IMR-90 (cell line): ENCODE results near the gene MRPS25. TPM values are rescaled to one million over a fixed set of nuclear protein-coding genes. Genes with fewer than 3 reads are reported as not detected.

Experiments used
- ATAC-seq: fragments of 200-7000 bp; cut with Tn5 transposase; 2 replicates; pipeline ENCODE4 v1.9.1; 2020; ENCODE audit warnings: low read depth, mild to moderate bottlenecking, moderate library complexity
- BruUV-seq: library from RNA; stranded (reverse); fragments of 400-500 nt; replicated peaks from 2 replicates; lab custom pipeline; 2021; lab: Mats Ljungman, UMichigan
- CTCF ChIA-PET: fragments of 300-600 bp; formaldehyde crosslinking; extraction: SDS; loops from one replicate; lab custom pipeline; 2021; ENCODE audit warnings: antibody characterized with exemption; lab: Yijun Ruan, JAX
- POLR2A ChIA-PET: fragments of 300-600 bp; sonication (Branson Sonifier 250); formaldehyde crosslinking; loops from one replicate; lab custom pipeline; 2022; ENCODE audit warnings: antibody characterized with exemption; ENCODE audit not compliant: unreplicated experiment; lab: Charles Lee
- DNase-seq: peaks from one replicate; pipeline ENCODE4 v3.0.0; 2013
- H2AFZ ChIP-seq: replicated peaks from 2 replicates; pipeline ENCODE3; 2013; ENCODE audit warnings: low read length, mild to moderate bottlenecking; ENCODE audit not compliant: poor library complexity
- H2AK5ac ChIP-seq: 2 replicates; pipeline ENCODE4 v1.6.1; 2013; ENCODE audit warnings: low read depth, low read length, inconsistent platforms
- H2AK9ac ChIP-seq: replicated peaks from 2 replicates; pipeline ENCODE3; 2013; ENCODE audit warnings: mild to moderate bottlenecking, low read depth, low read length, moderate library complexity; ENCODE audit not compliant: poor library complexity
- H2BK120ac ChIP-seq: 2 replicates; pipeline ENCODE4 v1.6.1; 2013; ENCODE audit warnings: low read depth, low read length, inconsistent platforms
- H2BK15ac ChIP-seq: 3 replicates; pipeline ENCODE4 v1.6.1; 2013; ENCODE audit warnings: low read depth, low read length, inconsistent platforms
- H2BK20ac ChIP-seq: 2 replicates; pipeline ENCODE4 v1.6.1; 2013; ENCODE audit warnings: low read depth, mild to moderate bottlenecking, inconsistent platforms, low read length, moderate library complexity
- H2BK5ac ChIP-seq: 2 replicates; pipeline ENCODE4 v1.6.1; 2013; ENCODE audit warnings: mild to moderate bottlenecking, low read depth, low read length, inconsistent platforms; ENCODE audit not compliant: poor library complexity, severe bottlenecking
- H3K14ac ChIP-seq: replicated peaks from 2 replicates; pipeline ENCODE4 v1.6.1; 2013; ENCODE audit warnings: low read depth, low read length, inconsistent platforms
- H3K18ac ChIP-seq: 2 replicates; pipeline ENCODE4 v1.6.1; 2013; ENCODE audit warnings: low read depth, low read length, control low read depth
- H3K23ac ChIP-seq: 2 replicates; pipeline ENCODE4 v1.6.1; 2013; ENCODE audit warnings: low read depth, low read length, inconsistent platforms
- H3K27ac ChIP-seq: 2 replicates; pipeline ENCODE4 v1.5.1; 2013; ENCODE audit warnings: mild to moderate bottlenecking, control low read depth, low read length; ENCODE audit not compliant: insufficient read depth
- H3K27me3 ChIP-seq: 2 replicates; pipeline ENCODE4 v1.6.1; 2013; ENCODE audit warnings: low read length; ENCODE audit not compliant: control insufficient read depth, insufficient read depth
- H3K36me3 ChIP-seq: 2 replicates; pipeline ENCODE4 v1.6.1; 2013; ENCODE audit warnings: low read length, mixed read lengths; ENCODE audit not compliant: control insufficient read depth, insufficient read depth
- H3K4ac ChIP-seq: 2 replicates; pipeline ENCODE4 v1.6.1; 2013; ENCODE audit warnings: low read depth, low read length, inconsistent platforms
- H3K4me1 ChIP-seq: 2 replicates; pipeline ENCODE4 v1.6.1; 2013; ENCODE audit warnings: low read length, mixed read lengths; ENCODE audit not compliant: control insufficient read depth, insufficient read depth
- H3K4me2 ChIP-seq: 2 replicates; pipeline ENCODE4 v1.6.1; 2013; ENCODE audit warnings: low read depth, mild to moderate bottlenecking, control low read depth, low read length, moderate library complexity
- H3K4me3 ChIP-seq: 2 replicates; pipeline ENCODE4 v1.5.1; 2013; ENCODE audit warnings: low read depth, mild to moderate bottlenecking, control low read depth, low read length, moderate library complexity; ENCODE audit not compliant: insufficient read depth
- H3K56ac ChIP-seq: 2 replicates; pipeline ENCODE4 v1.6.1; 2013; ENCODE audit warnings: low read length, inconsistent platforms; ENCODE audit not compliant: insufficient read depth; ENCODE audit errors: extremely low read depth
- H3K79me1 ChIP-seq, 2 experiments: 2 replicates each; pipeline ENCODE4 v1.6.1; 2013; ENCODE audit warnings: low read length in 2 of 2, inconsistent platforms in 1 of 2, low read depth in 1 of 2
- H3K9ac ChIP-seq: 2 replicates; pipeline ENCODE4 v1.6.1; 2013; ENCODE audit warnings: low read depth, low read length, control low read depth
- H3K9me1 ChIP-seq: 2 replicates; pipeline ENCODE4 v1.6.1; 2013; ENCODE audit warnings: low read length, inconsistent platforms; ENCODE audit not compliant: insufficient read depth
- H3K9me3 ChIP-seq: 2 replicates; pipeline ENCODE4 v1.6.1; 2013; ENCODE audit warnings: low read length; ENCODE audit not compliant: control insufficient read depth, insufficient read depth
- H4K20me1 ChIP-seq: 2 replicates; pipeline ENCODE4 v1.6.1; 2013; ENCODE audit warnings: low read length, inconsistent platforms; ENCODE audit not compliant: insufficient read depth
- H4K5ac ChIP-seq: 2 replicates; pipeline ENCODE4 v1.6.1; 2013; ENCODE audit warnings: mild to moderate bottlenecking, low read depth, low read length, control low read depth
- H4K8ac ChIP-seq, 2 experiments: 2 replicates each; pipeline ENCODE4 v1.6.1; 2013; ENCODE audit warnings: low read depth in 2 of 2, low read length in 2 of 2, control low read depth in 1 of 2, inconsistent platforms in 1 of 2
- H4K91ac ChIP-seq: 2 replicates; pipeline ENCODE4 v1.6.1; 2013; ENCODE audit warnings: low read depth, low read length, inconsistent platforms; ENCODE audit not compliant: insufficient read depth
- BHLHE40 ChIP-seq: fragments of 150-350 bp; IDR thresholded peaks from 2 replicates; pipeline ENCODE4 v1.6.1; 2016; ENCODE audit warnings: mild to moderate bottlenecking, low read depth, low read length
- CEBPB ChIP-seq: IDR thresholded peaks from 2 replicates; pipeline ENCODE4 v1.6.1; 2012; ENCODE audit warnings: low read depth, low read length, improper control_type of control experiment
- CHD1 ChIP-seq: IDR thresholded peaks from 2 replicates; pipeline ENCODE4 v1.6.1; 2012; ENCODE audit warnings: low read depth, low read length, improper control_type of control experiment
- FOS ChIP-seq: fragments of 150-350 bp; IDR thresholded peaks from 2 replicates; pipeline ENCODE4 v1.6.1; 2016; ENCODE audit warnings: low read depth, low read length
- MAFK ChIP-seq: IDR thresholded peaks from 2 replicates; pipeline ENCODE4 v1.6.1; 2012; ENCODE audit warnings: low read depth, low read length, improper control_type of control experiment
- MAZ ChIP-seq: IDR thresholded peaks from 2 replicates; pipeline ENCODE4 v1.6.1; 2012; ENCODE audit warnings: low read depth, mild to moderate bottlenecking, low read length, improper control_type of control experiment, moderate library complexity, borderline replicate concordance
- MXI1 ChIP-seq: IDR thresholded peaks from 2 replicates; pipeline ENCODE4 v1.6.1; 2012; ENCODE audit warnings: low read depth, mild to moderate bottlenecking, low read length, moderate library complexity, borderline replicate concordance
- POLR2A ChIP-seq: IDR thresholded peaks from 2 replicates; pipeline ENCODE4 v1.6.1; 2012; ENCODE audit warnings: mild to moderate bottlenecking, low read depth, low read length
- RAD21 ChIP-seq: IDR thresholded peaks from 2 replicates; pipeline ENCODE4 v1.6.1; 2012; ENCODE audit warnings: low read length, improper control_type of control experiment
- RCOR1 ChIP-seq: IDR thresholded peaks from 2 replicates; pipeline ENCODE4 v1.6.1; 2012; ENCODE audit warnings: mild to moderate bottlenecking, low read length, improper control_type of control experiment; ENCODE audit not compliant: insufficient replicate concordance
- SMC3 ChIP-seq: fragments of 150-350 bp; IDR thresholded peaks from 2 replicates; pipeline ENCODE4 v1.6.1; 2016; ENCODE audit warnings: low read depth, mild to moderate bottlenecking, antibody characterized with exemption, low read length, moderate library complexity
- WGBS, 2 experiments: methylation state at CpG; one replicate each; pipeline versions ENCODE4 v1.1.5 to v1.1.7; 2013; ENCODE audit warnings: missing lambda C conversion rate in 2 of 2; ENCODE audit not compliant: insufficient read length in 1 of 2; ENCODE audit errors: extremely low coverage in 2 of 2; 5-methylcytosine and 5-hydroxymethylcytosine counted together
- dilution Hi-C: fragments of 300-500 bp; cut with HindIII; formaldehyde crosslinking; loops from one replicate; pipeline ENCODE4 v1.14.3; 2018; ENCODE audit warnings: low sequenced_read_pairs; ENCODE audit not compliant: unreplicated experiment
- in situ Hi-C: fragments of 300-500 bp; cut with MboI; formaldehyde crosslinking; loops from 3 replicates; pipeline ENCODE4 v1.14.3; 2019; ENCODE audit warnings: low sequenced_read_pairs, inconsistent platforms, mixed read lengths
- intact Hi-C: fragments of 100-400 bp; cut with micrococcal nuclease; formaldehyde crosslinking; loops from 2 replicates; pipeline ENCODE4 v1.10.0; 2022
- polyA plus RNA-seq, 3 experiments: library from polyadenylated mRNA; depleted of rRNA; stranded (reverse); fragments of >200 nt; gene quantifications; 2 replicates each; pipeline ENCODE4 v1.2.3, GENCODE V29; 2012; ENCODE audit warnings: low replicate concordance in 1 of 3
- total RNA-seq: library from RNA; depleted of rRNA; stranded (reverse); fragments of >200 nt; gene quantifications from 2 replicates; pipeline ENCODE4 v1.2.3, GENCODE V29; 2012
- TF ChIP-seq, protein P1 (sequence below): fragments of 150-350 bp; IDR thresholded peaks from 2 replicates; pipeline ENCODE4 v1.6.1; 2016; ENCODE audit warnings: low read depth, mild to moderate bottlenecking, low read length, moderate library complexity, borderline replicate concordance
- TF ChIP-seq, protein P2 (sequence below): conservative IDR thresholded peaks from 2 replicates; pipeline ENCODE4 v1.5.1; 2012; ENCODE audit warnings: mild to moderate bottlenecking, low read depth, low read length, improper control_type of control experiment

The MRPS25 gene
- total and polyA plus RNA-seq, 2 of the 4 experiments (the other 2 are of a cell fraction): 9.0 to 20.8 TPM

DNA sequence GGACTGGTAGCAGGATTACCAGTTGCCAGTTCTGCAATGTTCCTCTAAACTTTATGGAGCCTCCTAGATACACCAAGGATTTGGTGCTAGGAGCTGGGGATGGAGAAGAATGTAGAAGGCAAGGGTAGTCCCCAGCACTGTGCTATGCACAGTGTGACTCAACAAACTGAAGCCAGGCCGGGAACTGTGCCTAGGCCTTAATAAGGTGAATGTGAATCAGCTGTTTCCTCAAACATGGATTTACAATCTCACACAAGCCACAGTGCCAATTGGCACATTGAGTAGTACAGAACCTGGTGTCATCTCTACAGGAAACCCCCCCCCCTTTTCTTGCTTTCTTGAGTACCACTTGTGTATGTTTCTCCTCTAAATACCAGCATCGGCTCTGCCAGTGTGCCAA is 32.5 kb downstream of the MRPS25 start:
- DNase-seq (no peak), ATAC-seq (no peak)
- Histone ChIP-seq H3K4me3 (no peak overlapping the region), H3K36me3 (peaks cover 59% of the 10 kb centered on the region), H2BK15ac (no peak overlapping the region), H3K56ac (no peak overlapping the region), H2BK120ac (no peak overlapping the region), H2AK5ac (no peak overlapping the region), H3K27ac (no peak overlapping the region), H4K5ac (no peak overlapping the region), H2AK9ac (no peak overlapping the region), H3K4ac (no peak overlapping the region), H3K27me3 (no peaks in the 10 kb centered on the region), H3K79me1 (peaks cover 2 to 4% of the 10 kb centered on the region in 2 experiments; a peak in 3 of 4 replicates), H3K9me1 (peaks cover 3% of the 10 kb centered on the region; the same call in 1 of the 2 replicates), H3K4me1 (no peaks in the 10 kb centered on the region), H4K91ac (no peak overlapping the region), H2AFZ (no peak overlapping the region), H2BK5ac (no peak overlapping the region), H3K23ac (no peak overlapping the region), H3K4me2 (no peak overlapping the region), H3K18ac (no peak overlapping the region), H4K8ac (no peak overlapping the region), H3K9me3 (no peaks in the 10 kb centered on the region), H3K14ac (no peak overlapping the region), H4K20me1 (peaks cover 3% of the 10 kb centered on the region), H3K9ac (no peak overlapping the region), H2BK20ac (no peak overlapping the region)
- dilution Hi-C loops (no loop called here), intact Hi-C loops (no loop called here), in situ Hi-C loops (loop anchor here (25.0 kb wide), 1 partner anchor 370 kb away; the partner anchor contains the start of gene CCDC174)
- POLR2A ChIA-PET: no interaction called here
- no peak for TF ChIP-seq MXI1
- no peak for TF ChIP-seq FOS
- TF ChIP-seq MAFK: no peak
- no peak for TF ChIP-seq POLR2A
- no peak for TF ChIP-seq MAZ
- TF ChIP-seq, protein P1, sequence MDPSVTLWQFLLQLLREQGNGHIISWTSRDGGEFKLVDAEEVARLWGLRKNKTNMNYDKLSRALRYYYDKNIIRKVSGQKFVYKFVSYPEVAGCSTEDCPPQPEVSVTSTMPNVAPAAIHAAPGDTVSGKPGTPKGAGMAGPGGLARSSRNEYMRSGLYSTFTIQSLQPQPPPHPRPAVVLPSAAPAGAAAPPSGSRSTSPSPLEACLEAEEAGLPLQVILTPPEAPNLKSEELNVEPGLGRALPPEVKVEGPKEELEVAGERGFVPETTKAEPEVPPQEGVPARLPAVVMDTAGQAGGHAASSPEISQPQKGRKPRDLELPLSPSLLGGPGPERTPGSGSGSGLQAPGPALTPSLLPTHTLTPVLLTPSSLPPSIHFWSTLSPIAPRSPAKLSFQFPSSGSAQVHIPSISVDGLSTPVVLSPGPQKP: no peak
- TF ChIP-seq RAD21: no peak
- no peak for TF ChIP-seq CEBPB
- no peak for TF ChIP-seq SMC3
- no peak for TF ChIP-seq RCOR1
- no peak for TF ChIP-seq BHLHE40
- no peak for TF ChIP-seq CHD1
- TF ChIP-seq, protein P2, sequence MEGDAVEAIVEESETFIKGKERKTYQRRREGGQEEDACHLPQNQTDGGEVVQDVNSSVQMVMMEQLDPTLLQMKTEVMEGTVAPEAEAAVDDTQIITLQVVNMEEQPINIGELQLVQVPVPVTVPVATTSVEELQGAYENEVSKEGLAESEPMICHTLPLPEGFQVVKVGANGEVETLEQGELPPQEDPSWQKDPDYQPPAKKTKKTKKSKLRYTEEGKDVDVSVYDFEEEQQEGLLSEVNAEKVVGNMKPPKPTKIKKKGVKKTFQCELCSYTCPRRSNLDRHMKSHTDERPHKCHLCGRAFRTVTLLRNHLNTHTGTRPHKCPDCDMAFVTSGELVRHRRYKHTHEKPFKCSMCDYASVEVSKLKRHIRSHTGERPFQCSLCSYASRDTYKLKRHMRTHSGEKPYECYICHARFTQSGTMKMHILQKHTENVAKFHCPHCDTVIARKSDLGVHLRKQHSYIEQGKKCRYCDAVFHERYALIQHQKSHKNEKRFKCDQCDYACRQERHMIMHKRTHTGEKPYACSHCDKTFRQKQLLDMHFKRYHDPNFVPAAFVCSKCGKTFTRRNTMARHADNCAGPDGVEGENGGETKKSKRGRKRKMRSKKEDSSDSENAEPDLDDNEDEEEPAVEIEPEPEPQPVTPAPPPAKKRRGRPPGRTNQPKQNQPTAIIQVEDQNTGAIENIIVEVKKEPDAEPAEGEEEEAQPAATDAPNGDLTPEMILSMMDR: no peak
- no CpG with 5 or more reads among the region's 2 CpGs for WGBS, 2 experiments
- CTCF ChIA-PET: interaction anchor here (1.4 kb wide), 1 partner anchor 19 kb away, joined by 4 read pairs; no protein-coding TSS in a partner anchor
- BruUV-seq: no TSS peak
